Stimulated activated CD8-positive, alpha-beta memory T cell treated with anti-CD3 and anti-CD28 coated beads, Interleukin-2, amount 100 ng/mL, for 1 hour (primary cell): Measurements from ENCODE around the gene MORF4L1.
"Not testable (repeated sequence)": the region's sequence is repeated elsewhere in the genome, so short reads cannot be mapped to it uniquely, and the experiment has no call there.

Experiments used
- DNase-seq, 2 donors: peaks; one replicate each; pipeline ENCODE4 v3.0.0-alpha.2; 2020; ENCODE audit warnings: low read depth in 2 of 2

Gene MORF4L1

DNA sequence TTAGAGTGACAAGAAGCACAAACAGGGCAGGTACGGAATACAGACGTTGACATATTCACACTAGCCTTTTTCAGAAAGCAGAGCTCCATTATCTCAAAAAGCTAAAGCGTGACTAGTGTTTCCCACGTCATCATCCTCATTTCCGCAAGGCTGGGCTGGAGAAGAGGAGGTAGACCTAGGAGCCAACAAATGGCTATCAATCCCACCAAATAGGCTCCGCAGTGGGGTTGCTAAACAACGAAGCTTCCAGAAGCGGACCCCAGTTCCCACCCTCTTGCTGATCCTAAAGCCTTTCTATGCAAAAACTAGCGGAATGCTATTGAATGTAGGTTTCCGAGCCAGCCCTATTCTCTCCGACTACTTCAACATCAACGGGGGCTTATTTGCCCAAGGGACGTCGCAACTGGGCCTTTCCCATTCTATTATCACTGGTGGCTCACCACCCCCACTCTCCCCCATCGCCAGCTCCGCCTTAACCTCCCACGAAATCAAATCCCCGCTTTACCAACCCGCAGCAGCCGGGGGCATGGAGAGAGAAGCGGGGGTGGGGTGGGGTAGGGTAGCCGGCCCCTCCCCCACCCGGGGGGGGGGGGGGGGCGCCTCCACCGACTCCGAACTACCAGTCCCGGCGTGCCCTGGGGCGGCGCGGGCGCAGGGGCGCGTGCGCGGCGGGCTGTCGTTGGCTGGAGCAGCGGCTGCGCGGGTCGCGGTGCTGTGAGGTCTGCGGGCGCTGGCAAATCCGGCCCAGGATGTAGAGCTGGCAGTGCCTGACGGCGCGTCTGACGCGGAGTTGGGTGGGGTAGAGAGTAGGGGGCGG lies at the start of gene MORF4L1:
MORF4L1 (plus strand) TSS at position 736 of the 817 bp plus-strand sequence. CDS start 128 bp downstream, outside the sequence.
- DNase-seq = peak; percentile 92

DNA sequence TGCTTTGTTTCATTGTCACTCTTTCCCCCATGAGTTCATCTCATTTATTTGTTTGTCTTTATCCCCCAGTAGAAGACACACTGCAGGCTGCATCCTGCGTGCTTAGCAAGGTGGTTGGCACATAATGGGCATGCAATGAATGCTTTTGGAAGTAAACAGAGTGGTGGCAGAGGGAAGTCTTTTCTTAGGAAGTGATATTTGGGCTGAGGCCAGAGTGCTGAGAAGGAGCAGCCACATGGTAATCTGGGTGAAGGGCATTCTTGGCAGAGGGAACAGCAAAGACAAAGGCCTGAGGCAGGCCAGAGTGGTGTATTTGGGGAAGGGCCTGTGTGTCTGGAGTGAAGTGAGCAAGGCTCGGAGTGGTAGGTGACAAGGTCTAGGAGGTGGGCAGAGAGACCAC lies 43.8 kb upstream of the MORF4L1 start:
- DNase-seq = no peak

DNA sequence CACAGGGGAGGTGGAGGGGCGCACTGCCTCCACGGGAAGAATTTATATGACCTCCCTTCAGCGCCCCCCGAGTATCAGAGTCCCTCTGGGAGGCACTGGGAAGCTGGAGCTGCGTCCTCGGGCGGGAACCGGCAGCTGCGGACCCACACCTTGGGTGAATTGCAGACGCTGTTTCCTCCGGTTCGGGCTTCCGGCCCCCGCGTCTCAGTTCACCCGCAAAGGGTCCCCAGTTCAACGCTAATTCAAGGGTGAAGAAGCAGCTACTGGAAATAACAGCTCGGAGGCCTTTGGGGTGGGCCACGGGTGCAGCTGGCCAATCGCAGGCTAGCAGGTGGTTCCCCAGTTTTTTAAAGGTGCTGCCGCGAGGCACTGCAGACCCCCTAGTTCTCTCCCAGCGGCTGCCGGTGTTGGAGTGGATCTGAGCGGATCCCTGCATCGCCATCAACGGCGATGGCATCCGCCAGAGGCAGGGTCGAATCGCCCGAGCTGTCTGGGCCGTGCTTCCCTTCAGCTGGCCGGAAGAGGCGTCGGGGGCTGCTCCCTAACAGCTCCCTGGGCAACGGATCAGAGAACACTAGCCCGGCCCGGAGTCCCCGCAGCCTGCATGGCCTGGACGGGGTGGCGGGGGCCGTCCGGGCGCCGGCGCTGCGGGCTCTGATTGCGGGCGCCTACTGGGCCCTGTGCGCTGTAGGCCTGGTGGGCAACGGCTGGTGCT lies 42.0 kb upstream of the MORF4L1 start:
- no peak for DNase-seq

DNA sequence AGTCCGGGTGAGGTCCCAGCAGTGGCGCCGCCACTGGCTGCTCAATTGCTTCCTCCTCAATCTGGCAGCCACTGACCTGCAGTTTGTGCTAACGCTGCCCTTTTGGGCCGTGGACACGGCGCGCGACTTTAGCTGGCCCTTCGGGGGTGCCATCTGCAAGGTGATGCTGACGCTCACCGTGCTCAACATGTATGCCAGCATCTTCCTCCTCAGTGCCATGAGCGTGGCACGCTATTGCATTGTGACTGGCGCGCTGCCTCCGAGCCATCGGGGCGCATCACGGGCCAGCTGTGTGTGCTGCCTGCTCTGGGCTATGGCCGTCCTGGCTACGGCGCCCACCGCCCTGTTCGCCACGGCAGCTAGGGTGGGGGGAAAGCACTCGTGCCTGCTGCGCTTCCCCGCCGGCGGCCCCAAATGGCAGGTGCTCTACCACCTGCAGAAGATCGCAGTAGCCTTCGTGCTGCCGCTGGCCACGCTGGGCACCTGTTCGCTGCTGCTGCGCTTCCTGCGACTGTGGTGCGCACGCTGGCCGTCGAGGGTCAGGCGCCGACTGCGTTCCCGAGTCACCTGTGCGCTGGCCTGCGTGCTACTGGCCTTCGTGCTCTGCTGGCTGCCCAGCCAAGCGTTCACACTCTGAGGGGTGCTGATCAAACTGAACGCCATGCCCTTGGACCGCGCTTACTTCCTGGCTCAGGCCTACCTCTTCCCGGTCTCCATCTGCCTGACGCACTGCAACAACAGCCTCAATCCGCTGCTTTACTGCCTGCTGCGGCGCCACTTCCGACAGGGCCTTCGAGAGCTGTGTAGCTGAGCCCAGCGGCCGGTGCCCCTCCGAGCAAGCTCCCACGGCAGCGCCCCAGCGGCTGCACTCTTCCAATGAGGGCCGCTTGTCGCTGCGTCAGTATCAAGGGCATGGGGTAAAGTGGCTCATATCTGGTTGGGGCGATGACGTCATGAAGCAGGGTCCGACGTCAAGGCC lies 41.2 kb upstream of the MORF4L1 start:
- DNase-seq = no peak

DNA sequence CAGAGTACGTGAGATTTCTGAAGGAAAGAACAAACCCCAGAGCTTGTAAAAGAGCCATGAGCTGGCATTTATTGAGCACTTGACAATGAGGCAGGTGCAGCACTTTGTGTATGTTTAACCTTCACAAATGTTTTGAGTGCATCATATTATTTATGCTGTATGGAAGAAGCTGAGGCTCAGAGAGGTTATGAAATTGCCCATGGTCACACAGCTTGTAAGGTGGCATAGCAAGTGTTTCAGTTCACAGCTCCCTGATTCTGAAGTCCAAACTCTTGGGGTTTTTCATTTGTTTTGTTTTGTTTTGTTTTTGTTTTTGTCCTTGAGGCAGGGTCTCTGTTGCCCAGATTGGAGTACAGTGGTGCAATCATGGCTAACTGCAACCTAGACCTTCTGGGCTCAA lies 36.4 kb upstream of the MORF4L1 start:
- DNase-seq = no peak

DNA sequence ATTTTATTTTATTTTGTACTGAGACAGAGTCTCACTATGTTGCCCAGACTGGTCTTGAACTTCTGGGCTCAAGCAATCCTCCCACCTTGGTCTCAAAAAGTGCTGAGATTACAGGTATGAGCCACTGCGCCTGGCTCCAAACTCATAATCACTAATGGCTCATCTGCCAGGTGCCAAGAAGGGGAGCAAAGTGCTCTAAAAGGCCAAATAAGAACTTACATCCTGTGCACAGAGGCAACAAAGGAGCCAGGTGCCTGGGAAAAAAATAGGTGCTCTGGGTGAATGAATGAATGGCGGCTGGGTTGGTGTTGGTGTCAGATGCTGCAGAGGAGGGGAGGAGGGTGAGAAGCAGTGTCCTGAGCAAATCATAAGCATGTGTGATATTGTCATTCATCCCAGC lies 35.6 kb upstream of the MORF4L1 start:
- no peak for DNase-seq

- DNase-seq = no peak
Observed at GRCh38 chr15:78837543-78837942, 35.1 kb upstream of the MORF4L1 start.

DNA sequence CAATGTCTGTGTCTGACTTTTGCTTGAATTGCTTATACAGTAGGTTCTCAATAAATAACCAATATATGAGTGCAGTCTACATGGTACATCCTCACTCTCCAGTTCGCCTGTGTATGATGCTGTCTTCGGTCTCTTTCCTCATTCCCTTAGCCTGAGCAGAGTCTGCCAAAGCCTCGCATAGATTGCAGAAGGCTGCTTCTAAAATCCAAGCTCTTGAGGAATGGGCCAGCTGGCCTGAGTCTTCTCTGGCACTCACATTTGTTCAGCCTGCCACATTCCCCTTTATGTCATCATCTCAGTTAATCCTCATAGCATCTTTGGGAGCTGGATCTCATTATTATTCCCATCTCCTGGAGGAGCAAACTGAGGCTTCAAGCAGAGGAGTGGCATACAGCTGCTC lies 34.2 kb upstream of the MORF4L1 start:
- no peak for DNase-seq

DNA sequence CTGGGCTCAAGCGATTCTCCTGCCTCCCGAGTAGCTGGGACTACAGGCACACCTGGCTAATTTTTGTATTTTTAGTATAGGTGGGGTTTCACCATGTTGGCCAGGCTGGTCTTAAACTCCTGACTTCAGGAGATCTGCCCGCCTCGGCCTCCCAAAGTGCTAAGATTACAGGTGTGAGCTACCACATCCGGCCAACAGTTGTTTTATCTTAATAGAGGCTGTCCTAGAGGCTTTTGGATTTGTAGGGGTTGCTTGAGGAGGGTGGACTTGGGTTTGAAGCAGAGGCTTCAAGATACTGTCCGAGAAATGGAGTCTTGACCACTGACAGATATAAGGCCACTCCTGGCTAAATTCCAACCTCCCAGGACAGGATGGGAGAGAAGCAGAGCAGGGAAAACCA lies 33.5 kb upstream of the MORF4L1 start:
- not testable (repeated sequence) for DNase-seq

- DNase-seq = no peak
Observed at GRCh38 chr15:78840661-78841375, 31.9 kb upstream of the MORF4L1 start.

DNA sequence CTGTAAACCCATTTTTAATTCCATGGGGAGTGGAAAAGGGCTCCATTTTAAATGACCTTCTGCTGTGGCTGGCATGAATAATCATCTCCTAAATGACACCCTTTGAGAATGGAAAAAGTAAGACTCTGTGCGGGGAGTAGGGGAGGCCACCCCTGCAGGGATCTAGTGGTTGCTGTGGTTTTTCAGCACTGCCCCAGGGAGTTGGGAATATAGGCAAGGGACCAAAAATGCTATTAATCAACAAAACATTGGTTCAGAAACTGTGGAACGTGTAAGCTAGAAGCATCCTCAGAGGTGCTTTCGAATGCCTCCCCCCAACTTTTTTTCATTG lies 31.3 kb upstream of the MORF4L1 start:
- DNase-seq = no peak

- no peak for DNase-seq
Observed at GRCh38 chr15:78841891-78842290, 30.8 kb upstream of the MORF4L1 start.

DNA sequence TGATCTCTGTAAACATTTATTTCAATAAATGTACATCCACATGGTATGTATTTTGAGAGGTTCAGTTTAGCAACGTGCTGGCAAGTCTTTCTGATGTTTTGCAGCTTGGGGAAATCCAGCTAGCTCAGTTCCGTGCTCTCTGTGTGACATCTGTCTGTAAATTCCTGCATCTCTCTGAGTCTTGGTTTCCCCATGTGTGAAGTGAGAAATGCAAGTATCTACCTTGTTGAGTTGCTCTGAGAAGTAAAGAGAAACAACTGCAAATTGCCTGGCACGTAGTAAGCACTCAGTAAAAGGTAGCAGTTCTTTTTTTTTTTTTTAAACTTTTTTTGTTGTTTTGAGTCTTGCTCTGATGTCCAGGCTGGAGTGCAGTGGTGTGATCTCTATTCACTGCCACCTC lies 30.2 kb upstream of the MORF4L1 start:
- no peak for DNase-seq

DNA sequence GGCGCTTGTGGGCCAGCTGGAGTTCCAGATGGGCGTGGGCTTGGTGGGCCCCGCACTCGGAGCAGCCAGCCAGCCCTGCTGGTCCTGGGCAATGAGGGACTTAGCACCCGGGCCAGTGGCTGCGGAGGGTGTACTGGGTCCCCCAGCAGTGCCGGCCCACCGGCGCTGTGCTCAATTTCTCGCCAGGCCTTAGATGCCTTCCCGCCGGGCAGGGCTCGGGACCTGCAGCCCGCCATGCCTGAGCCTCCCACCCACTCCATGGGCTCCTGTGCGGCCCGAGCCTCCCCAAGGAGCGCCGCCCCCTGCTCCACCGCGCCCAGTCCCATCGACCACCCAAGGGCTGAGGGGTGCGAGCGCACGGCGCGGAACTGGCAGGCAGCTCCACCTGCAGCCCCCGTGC lies 25.8 kb upstream of the MORF4L1 start:
- not testable (repeated sequence) for DNase-seq

DNA sequence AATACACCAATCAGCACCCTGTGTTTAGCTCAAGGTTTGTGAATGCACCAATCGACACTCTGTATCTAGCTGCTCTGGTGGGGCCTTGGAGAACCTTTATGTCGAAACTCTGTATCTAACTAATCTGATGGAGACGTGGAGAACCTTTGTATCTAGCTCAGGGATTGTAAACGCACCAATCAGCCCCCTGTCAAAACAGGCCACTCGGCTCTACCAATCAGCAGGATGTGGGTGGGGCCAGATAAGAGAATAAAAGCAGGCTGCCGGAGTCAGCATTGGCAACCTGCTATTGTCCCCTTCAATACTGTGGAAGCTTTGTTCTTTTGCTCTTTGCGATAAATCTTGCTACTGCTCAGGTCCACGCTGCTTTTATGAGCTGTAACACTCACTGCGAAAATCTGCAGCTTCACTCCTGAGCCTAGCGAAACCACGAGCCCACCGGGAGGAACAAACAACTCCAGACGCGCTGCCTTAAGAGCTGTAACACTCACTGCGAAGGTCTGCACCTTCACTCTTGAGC lies 25.2 kb upstream of the MORF4L1 start:
- DNase-seq = not testable (repeated sequence)

- no peak for DNase-seq
Observed at GRCh38 chr15:78850352-78850751, 22.3 kb upstream of the MORF4L1 start.

GRCh38 chr15:78850941-78851755 lies 21.5 kb upstream of the MORF4L1 start:
- no peak for DNase-seq

DNA sequence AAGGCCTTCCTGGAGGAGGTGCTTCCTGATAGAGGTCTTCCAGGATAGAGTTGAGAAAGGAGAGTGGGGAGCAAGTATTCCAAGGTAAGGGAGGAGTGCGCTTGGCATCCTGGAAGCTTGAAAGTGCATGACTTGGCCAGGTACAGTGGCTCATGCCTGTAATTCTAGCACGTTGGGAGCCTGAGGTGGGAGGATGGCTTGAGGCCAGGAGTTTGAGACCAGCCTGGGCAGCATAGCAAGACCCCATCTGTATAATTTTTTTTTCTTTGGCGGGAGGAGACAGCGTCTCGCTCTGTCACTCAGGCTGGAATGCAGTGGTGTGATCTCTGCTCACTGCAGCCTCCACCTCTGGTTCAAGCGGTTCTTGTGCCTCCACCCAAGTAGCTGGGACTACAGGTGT lies 19.2 kb upstream of the MORF4L1 start:
- no peak for DNase-seq

- no peak for DNase-seq
Observed at GRCh38 chr15:78854833-78855372, 17.8 kb upstream of the MORF4L1 start.

- no peak for DNase-seq
Observed at GRCh38 chr15:78855746-78856145, 16.9 kb upstream of the MORF4L1 start.
